ENCODE results near the gene AKIRIN2.

Gene AKIRIN2

GRCh38 chr6:87664921-87665485 is 37.0 kb downstream of the AKIRIN2 start:
- no peaks in the 10 kb centered on the region for H3K27me3 ChIP-seq (replicated peaks; ENCODE audit: insufficient read depth, low read length)
- H2AFZ ChIP-seq (ENCODE audit: low read length): no peak overlapping the region
- no peaks in the 10 kb centered on the region for H4K20me1 ChIP-seq (ENCODE audit: insufficient read depth, low read length)
- no peaks in the 10 kb centered on the region for H3F3A ChIP-seq (ENCODE audit: insufficient read depth, low read length)
- H3K4me3 ChIP-seq (ENCODE audit: low read length): no peak overlapping the region
- H3K36me3 ChIP-seq (replicated peaks; ENCODE audit: insufficient read depth, low read length): 0 out of 2 replicates have a peak, but pooled peaks cover 3% of the 10 kb centered on the region
- H3K9me3 ChIP-seq (replicated peaks; ENCODE audit: insufficient read depth, low read length): no peaks in the 10 kb centered on the region
- peaks cover 11% of the 10 kb centered on the region; the same call in 1 of the 2 replicates for H3K4me1 ChIP-seq (ENCODE audit: low read length)
- no peak for TF ChIP-seq EZH2 (optimal IDR thresholded peaks at IDR 0.05; ENCODE audit: low read depth, low read length)
- no peak for TF ChIP-seq CTCF (IDR thresholded peaks at IDR 0.05; ENCODE audit: low read length)
- no peak for TF ChIP-seq EZH2phosphoT487 (IDR thresholded peaks at IDR 0.05; ENCODE audit: low read length)
- H3K79me2 ChIP-seq (ENCODE audit: low read length): no peaks in the 10 kb centered on the region
- no peak overlapping the region for H3K9ac ChIP-seq (ENCODE audit: low read length)
- no peak overlapping the region for H3K27ac ChIP-seq (ENCODE audit: low read length)
- no peak overlapping the region for H3K4me2 ChIP-seq (ENCODE audit: low read depth, low read length)
- no peaks in the 10 kb centered on the region for H3K9me2 ChIP-seq (replicated peaks; ENCODE audit: insufficient read depth, low read length)
- DNase-seq: no peak

- H4K20me1 ChIP-seq (ENCODE audit: insufficient read depth, low read length): no peaks in the 10 kb centered on the region
- 0 out of 2 replicates have a peak, but pooled peaks cover 3% of the 10 kb centered on the region for H3K36me3 ChIP-seq (replicated peaks; ENCODE audit: insufficient read depth, low read length)
- H3K9me2 ChIP-seq (replicated peaks; ENCODE audit: insufficient read depth, low read length): no peaks in the 10 kb centered on the region
- H3K4me3 ChIP-seq (ENCODE audit: low read length): no peak overlapping the region
- no peak overlapping the region for H3K9ac ChIP-seq (ENCODE audit: low read length)
- H3K4me2 ChIP-seq (ENCODE audit: low read depth, low read length): no peak overlapping the region
- no peaks in the 10 kb centered on the region for H3K79me2 ChIP-seq (ENCODE audit: low read length)
- H2AFZ ChIP-seq (ENCODE audit: low read length): no peak overlapping the region
- H3F3A ChIP-seq (ENCODE audit: insufficient read depth, low read length): no peaks in the 10 kb centered on the region; the same call in 1 of the 2 replicates
- DNase-seq: no peak
- H3K9me3 ChIP-seq (replicated peaks; ENCODE audit: insufficient read depth, low read length): no peaks in the 10 kb centered on the region
- no peak for TF ChIP-seq CTCF (IDR thresholded peaks at IDR 0.05; ENCODE audit: low read length)
- no peak for TF ChIP-seq EZH2phosphoT487 (IDR thresholded peaks at IDR 0.05; ENCODE audit: low read length)
- no peak for TF ChIP-seq EZH2 (optimal IDR thresholded peaks at IDR 0.05; ENCODE audit: low read depth, low read length)
- no peaks in the 10 kb centered on the region for H3K4me1 ChIP-seq (ENCODE audit: low read length)
- H3K27me3 ChIP-seq (replicated peaks; ENCODE audit: insufficient read depth, low read length): no peaks in the 10 kb centered on the region
- no peak overlapping the region for H3K27ac ChIP-seq (ENCODE audit: low read length)
Measured at GRCh38 chr6:87663434-87663833, 38.6 kb downstream of the AKIRIN2 start.

DNA sequence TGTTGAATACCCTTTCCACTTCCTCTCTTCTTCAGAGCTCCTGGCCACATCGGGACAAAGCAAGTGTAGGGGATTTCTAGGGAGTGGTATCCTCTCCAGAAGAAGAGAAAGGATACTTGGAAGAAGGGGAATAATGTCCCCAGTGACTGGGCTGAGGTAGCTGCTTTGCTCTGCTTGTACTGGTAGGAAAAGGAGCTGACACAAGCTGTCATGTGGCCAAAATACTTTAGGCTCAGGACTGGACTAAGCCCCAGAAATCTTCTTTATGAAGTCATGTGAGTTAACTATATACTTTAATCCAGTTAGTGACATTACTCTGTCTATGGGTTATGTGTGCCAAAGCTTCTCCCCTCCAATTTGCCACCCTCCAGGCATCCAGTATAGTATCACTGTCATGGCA is 40.5 kb downstream of the AKIRIN2 start:
- DNase-seq: no peak

More for the DNA sequence above, 40.5 kb downstream of the AKIRIN2 start:
- H3K4me1 ChIP-seq (ENCODE audit: low read length): peaks cover 15% of the 10 kb centered on the region
- H3K4me2 ChIP-seq (ENCODE audit: low read depth, low read length): no peak overlapping the region
- peaks cover 9% of the 10 kb centered on the region for H3F3A ChIP-seq (ENCODE audit: insufficient read depth, low read length)
- no peak overlapping the region for H3K4me3 ChIP-seq (ENCODE audit: low read length)
- no peaks in the 10 kb centered on the region for H3K27me3 ChIP-seq (replicated peaks; ENCODE audit: insufficient read depth, low read length)
- no peaks in the 10 kb centered on the region for H3K36me3 ChIP-seq (replicated peaks; ENCODE audit: insufficient read depth, low read length)
- H3K9me2 ChIP-seq (replicated peaks; ENCODE audit: insufficient read depth, low read length): no peaks in the 10 kb centered on the region
- no peak overlapping the region for H3K27ac ChIP-seq (ENCODE audit: low read length)
- no peaks in the 10 kb centered on the region for H3K79me2 ChIP-seq (ENCODE audit: low read length)
- no peaks in the 10 kb centered on the region for H4K20me1 ChIP-seq (ENCODE audit: insufficient read depth, low read length)
- no peak overlapping the region for H3K9ac ChIP-seq (ENCODE audit: low read length)
- TF ChIP-seq CTCF (IDR thresholded peaks at IDR 0.05; ENCODE audit: low read length): no peak
- no peak for TF ChIP-seq EZH2phosphoT487 (IDR thresholded peaks at IDR 0.05; ENCODE audit: low read length)
- TF ChIP-seq EZH2 (optimal IDR thresholded peaks at IDR 0.05; ENCODE audit: low read depth, low read length): no peak
- H3K9me3 ChIP-seq (replicated peaks; ENCODE audit: insufficient read depth, low read length): no peaks in the 10 kb centered on the region
- H2AFZ ChIP-seq (ENCODE audit: low read length): no peak overlapping the region
